NCI-H1105 treated with DMSO at 0.1 percent for 48 hours (cell line): Measurements from ENCODE around the gene INSYN1.
A peak's percentile ranks its signal among the peaks of the same experiment; 100 is the strongest.

Experiments
- DNase-seq: peaks from one replicate; lab custom pipeline; 2025; lab: John Stamatoyannopoulos, UW

Gene INSYN1

GRCh38 chr15:73777741-73778140, 24.6 kb upstream of the INSYN1 start:
- no peak for DNase-seq

GRCh38 chr15:73773428-73773827, 20.3 kb upstream of the INSYN1 start:
- no peak for DNase-seq

GRCh38 chr15:73771385-73772045, 18.4 kb upstream of the INSYN1 start:
- DNase-seq: no peak

GRCh38 chr15:73770050-73770449, 16.9 kb upstream of the INSYN1 start:
- no peak for DNase-seq

- no peak for DNase-seq
Measured at GRCh38 chr15:73767806-73768501, 14.8 kb upstream of the INSYN1 start.

GRCh38 chr15:73766598-73766997, 13.4 kb upstream of the INSYN1 start:
- DNase-seq: no peak

- no peak for DNase-seq
Measured at GRCh38 chr15:73765778-73766177, 12.6 kb upstream of the INSYN1 start.

- no peak for DNase-seq
Measured at GRCh38 chr15:73763931-73764330, 10.8 kb upstream of the INSYN1 start.

- no peak for DNase-seq
Measured at GRCh38 chr15:73760330-73761329, 7.5 kb upstream of the INSYN1 start.

GRCh38 chr15:73758461-73758860, 5.3 kb upstream of the INSYN1 start:
- no peak for DNase-seq

GRCh38 chr15:73757571-73757970, 4.4 kb upstream of the INSYN1 start:
- DNase-seq: no peak

GRCh38 chr15:73756947-73757513, 3.9 kb upstream of the INSYN1 start:
- DNase-seq: no peak

- DNase-seq: no peak
Measured at GRCh38 chr15:73756390-73756789, 3.2 kb upstream of the INSYN1 start.

GRCh38 chr15:73755946-73756345, 2.8 kb upstream of the INSYN1 start:
- no peak for DNase-seq

GRCh38 chr15:73755481-73755880, 2.3 kb upstream of the INSYN1 start:
- DNase-seq: peak; percentile 44

- no peak for DNase-seq
Measured at GRCh38 chr15:73754461-73754860, 1.3 kb upstream of the INSYN1 start.

- DNase-seq: no peak
Measured at GRCh38 chr15:73752806-73753193, 351 bp downstream of the INSYN1 start.

- no peak for DNase-seq
Measured at GRCh38 chr15:73751899-73752805, 999 bp downstream of the INSYN1 start.

GRCh38 chr15:73751511-73751898, 1.6 kb downstream of the INSYN1 start:
- no peak for DNase-seq

GRCh38 chr15:73750951-73751350, 2.2 kb downstream of the INSYN1 start:
- DNase-seq: no peak

GRCh38 chr15:73750438-73750837, 2.7 kb downstream of the INSYN1 start:
- DNase-seq: no peak
